HCT116 (cell line): ENCODE results near the gene SDR42E2. TPM values are rescaled to one million over a fixed set of nuclear protein-coding genes. Genes with fewer than 3 reads are reported as not detected.

ENCODE experiments used
- ATAC-seq: fragments of 200-7000 bp; cut with Tn5 transposase; 2 replicates; pipeline ENCODE4 v1.9.1; 2020; ENCODE audit warnings: mild to moderate bottlenecking, moderate library complexity
- BruUV-seq: library from RNA; stranded (reverse); fragments of 400-500 nt; replicated peaks from 2 replicates; lab custom pipeline; 2021; lab: Mats Ljungman, UMichigan
- CTCF ChIA-PET: fragments of 300-600 bp; sonication (Branson Sonifier 250); formaldehyde crosslinking; loops from one replicate; lab custom pipeline; 2021; ENCODE audit warnings: antibody characterized with exemption; lab: Charles Lee
- POLR2A ChIA-PET: fragments of 300-600, 350-600 bp; sonication (Branson Sonifier 250); formaldehyde crosslinking; loops from one replicate; lab custom pipeline; 2021; ENCODE audit warnings: antibody characterized with exemption; lab: Charles Lee
- RAD21 ChIA-PET, 2 experiments: fragments of 300-600 bp; sonication (Branson Sonifier 250); formaldehyde crosslinking; loops; one replicate each; lab custom pipeline; 2023; ENCODE audit warnings: low total read pairs in 2 of 2; ENCODE audit not compliant: uncharacterized antibody in 2 of 2, unreplicated experiment in 2 of 2, low non-redundant PET in 1 of 2; lab: Charles Lee
- DNase-seq: peaks from one replicate; pipeline ENCODE4 v3.0.0-alpha.2; 2010; ENCODE audit warnings: low read depth, low spot score
- H2AFZ ChIP-seq: fragments of 200-600 bp; shearing (Covaris generic), sonication (generic); 2 replicates; pipeline ENCODE4 v1.6.1; 2017; ENCODE audit warnings: low read depth, mixed run types, mixed read lengths, antibody characterized with exemption, low read length; ENCODE audit not compliant: poor library complexity, severe bottlenecking
- H3K27ac ChIP-seq: 2 replicates; pipeline ENCODE4 v1.5.1; 2012; ENCODE audit warnings: low read depth, low read length
- H3K27me3 ChIP-seq: fragments of 200-600 bp; sonication (generic); 2 replicates; pipeline ENCODE4 v1.6.1; 2016; ENCODE audit warnings: mixed run types, low read length, mixed read lengths; ENCODE audit not compliant: insufficient read depth
- H3K36me3 ChIP-seq, 2 experiments: fragments of 200-500 bp in 1 of 2; fragments of 200-600 bp in 1 of 2; sonication (Bioruptor generic) in 1 of 2; sonication (generic) in 1 of 2; 2 replicates each; pipeline versions ENCODE4 v1.5.1 to v1.6.1; 2014 to 2016; ENCODE audit warnings: low read length in 2 of 2, inconsistent platforms in 1 of 2, mixed read lengths in 1 of 2, mixed run types in 1 of 2; ENCODE audit not compliant: insufficient read depth in 2 of 2, control insufficient read depth in 1 of 2
- H3K4me1 ChIP-seq, 2 experiments: fragments of 200-600 bp in 1 of 2; sonication (generic) in 1 of 2; 2 replicates each; pipeline versions ENCODE4 v1.5.1 to v1.6.1; 2012 to 2017; ENCODE audit warnings: low read length in 2 of 2, inconsistent platforms in 1 of 2, mild to moderate bottlenecking in 1 of 2, mixed read lengths in 1 of 2, mixed run types in 1 of 2, moderate library complexity in 1 of 2; ENCODE audit not compliant: insufficient read depth in 2 of 2, control insufficient read depth in 1 of 2
- H3K4me2 ChIP-seq: fragments of 200-600 bp; sonication (generic); 2 replicates; pipeline ENCODE4 v1.6.1; 2017; ENCODE audit warnings: mixed run types, low read length, mixed read lengths
- H3K4me3 ChIP-seq, 2 experiments: fragments of 200-600 bp in 1 of 2; sonication (generic) in 1 of 2; replicated peaks in 1 of 2; 2 replicates each; pipeline ENCODE4 v1.5.1; 2011 to 2016; ENCODE audit warnings: low read length in 2 of 2, control low read depth in 1 of 2, low read depth in 1 of 2, mild to moderate bottlenecking in 1 of 2, mixed read lengths in 1 of 2, mixed run types in 1 of 2
- H3K79me2 ChIP-seq: fragments of 200-600 bp; sonication (generic); 2 replicates; pipeline ENCODE4 v1.6.1; 2017; ENCODE audit warnings: mild to moderate bottlenecking, mixed run types, low read length, moderate library complexity, mixed read lengths; ENCODE audit not compliant: insufficient read depth
- H3K9ac ChIP-seq: fragments of 200-600 bp; sonication (generic); 2 replicates; pipeline ENCODE4 v1.6.1; 2016; ENCODE audit warnings: low read length, mixed read lengths
- H3K9me2 ChIP-seq: fragments of 200-600 bp; sonication (generic), shearing (Covaris generic); 2 replicates; pipeline ENCODE4 v1.6.1; 2017; ENCODE audit warnings: mixed run types, mild to moderate bottlenecking, moderate library complexity; ENCODE audit not compliant: insufficient read depth
- H3K9me3 ChIP-seq, 2 experiments: fragments of 200-500 bp in 1 of 2; fragments of 200-600 bp in 1 of 2; sonication (Bioruptor generic) in 1 of 2; sonication (generic) in 1 of 2; 2 replicates each; pipeline ENCODE4 v1.6.1; 2014 to 2017; ENCODE audit warnings: low read length in 2 of 2, mixed read lengths in 2 of 2, inconsistent platforms in 1 of 2, low read depth in 1 of 2, mild to moderate bottlenecking in 1 of 2, mixed run types in 1 of 2, moderate library complexity in 1 of 2; ENCODE audit not compliant: control insufficient read depth in 1 of 2, insufficient read depth in 1 of 2
- H4K20me1 ChIP-seq: fragments of 200-600 bp; sonication (generic), shearing (Covaris generic); 2 replicates; pipeline ENCODE4 v1.6.1; 2017; ENCODE audit warnings: mixed run types, mild to moderate bottlenecking, moderate library complexity; ENCODE audit not compliant: insufficient read depth
- RAD21 ChIP-seq: IDR thresholded peaks from 2 replicates; pipeline ENCODE4 v1.6.1; 2012; ENCODE audit warnings: low read depth, mild to moderate bottlenecking
- intact Hi-C: fragments of 100-400 bp; cut with micrococcal nuclease; formaldehyde crosslinking; loops from 2 replicates; pipeline ENCODE4 v1.10.0; 2022
- total RNA-seq: library from RNA; stranded (reverse); gene quantifications from one replicate; pipeline ENCODE4 v1.2.1, GENCODE V29; 2021; ENCODE audit not compliant: unreplicated experiment
- TF ChIP-seq, protein P1 (sequence below), 3 experiments: fragments of 200-600 bp in 1 of 3; sonication (generic) in 1 of 3; IDR thresholded peaks in 2 of 3; conservative IDR thresholded peaks in 1 of 3; 2 replicates each; pipeline ENCODE4 v1.5.1; 2012 to 2017; ENCODE audit warnings: low read depth in 2 of 3, low read length in 2 of 3, antibody characterized with exemption in 1 of 3, borderline replicate concordance in 1 of 3, control low read depth in 1 of 3, mild to moderate bottlenecking in 1 of 3, mixed read lengths in 1 of 3, mixed run types in 1 of 3, moderate library complexity in 1 of 3; ENCODE audit not compliant: insufficient read depth in 1 of 3
- TF ChIP-seq, protein P2 (sequence below): IDR thresholded peaks from 2 replicates; pipeline ENCODE4 v1.6.1; 2012; ENCODE audit warnings: low read depth

SDR42E2 gene
- total RNA-seq, 1 experiment from 2014 or later: 0.27 TPM

DNA sequence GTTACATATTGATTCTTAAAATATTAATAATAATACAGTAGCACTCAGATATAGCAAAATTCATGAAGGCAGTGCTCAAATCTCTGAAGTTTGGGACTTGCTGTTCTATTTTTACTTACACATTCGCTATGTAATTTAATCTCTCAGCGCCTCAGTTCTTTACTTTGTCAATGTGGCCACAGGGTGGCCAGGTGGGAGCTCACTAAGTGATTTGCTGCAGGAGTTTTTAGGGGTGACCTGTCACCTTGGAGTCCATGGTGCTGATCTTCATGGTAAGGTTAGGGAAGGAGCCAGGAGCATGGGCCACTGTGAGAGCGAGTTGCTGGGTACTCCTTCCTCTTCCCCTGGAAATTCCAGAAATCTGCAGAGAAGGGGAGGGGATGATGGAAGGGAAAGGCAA, 41.9 kb upstream of the SDR42E2 start:
- ATAC-seq (no peak), DNase-seq (no peak)
- POLR2A ChIA-PET: no interaction called here
- no peaks in the 10 kb centered on the region for H4K20me1 ChIP-seq
- intact Hi-C loops: loop anchor here (10.0 kb wide), 1 partner anchor 64 kb away; no protein-coding TSS in a partner anchor
- no peaks in the 10 kb centered on the region; the same call in 1 of the 2 replicates for H3K27me3 ChIP-seq
- no peaks in the 10 kb centered on the region for H3K9me3 ChIP-seq
- H3K9me2 ChIP-seq: no peaks in the 10 kb centered on the region
- H2AFZ ChIP-seq: no peak overlapping the region
- H3K27ac ChIP-seq: no peak overlapping the region
- H3K9ac ChIP-seq: no peak overlapping the region
- BruUV-seq: no TSS peak
- H3K4me1 ChIP-seq: 0 out of 4 replicates have a peak, but pooled peaks cover 0 to 5% of the 10 kb centered on the region in 2 experiments
- H3K4me2 ChIP-seq: no peak overlapping the region
- CTCF ChIA-PET: interaction anchor here (0.9 to 1.2 kb wide), 2 partner anchors 21 kb away, joined by 4 to 5 read pairs; no protein-coding TSS in a partner anchor
- RAD21 ChIA-PET: no interaction called here
- H3K4me3 ChIP-seq: no peak overlapping the region
- H3K79me2 ChIP-seq: no peaks in the 10 kb centered on the region
- H3K36me3 ChIP-seq: no peaks in the 10 kb centered on the region
- TF ChIP-seq, protein P1, sequence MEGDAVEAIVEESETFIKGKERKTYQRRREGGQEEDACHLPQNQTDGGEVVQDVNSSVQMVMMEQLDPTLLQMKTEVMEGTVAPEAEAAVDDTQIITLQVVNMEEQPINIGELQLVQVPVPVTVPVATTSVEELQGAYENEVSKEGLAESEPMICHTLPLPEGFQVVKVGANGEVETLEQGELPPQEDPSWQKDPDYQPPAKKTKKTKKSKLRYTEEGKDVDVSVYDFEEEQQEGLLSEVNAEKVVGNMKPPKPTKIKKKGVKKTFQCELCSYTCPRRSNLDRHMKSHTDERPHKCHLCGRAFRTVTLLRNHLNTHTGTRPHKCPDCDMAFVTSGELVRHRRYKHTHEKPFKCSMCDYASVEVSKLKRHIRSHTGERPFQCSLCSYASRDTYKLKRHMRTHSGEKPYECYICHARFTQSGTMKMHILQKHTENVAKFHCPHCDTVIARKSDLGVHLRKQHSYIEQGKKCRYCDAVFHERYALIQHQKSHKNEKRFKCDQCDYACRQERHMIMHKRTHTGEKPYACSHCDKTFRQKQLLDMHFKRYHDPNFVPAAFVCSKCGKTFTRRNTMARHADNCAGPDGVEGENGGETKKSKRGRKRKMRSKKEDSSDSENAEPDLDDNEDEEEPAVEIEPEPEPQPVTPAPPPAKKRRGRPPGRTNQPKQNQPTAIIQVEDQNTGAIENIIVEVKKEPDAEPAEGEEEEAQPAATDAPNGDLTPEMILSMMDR (IDR thresholded peaks at IDR 0.05 in 2 of 3, conservative IDR thresholded peaks at IDR 0.05 in 1 of 3; ENCODE audit: borderline replicate concordance in 1 of 3, insufficient read depth in 1 of 3, low read depth in 2 of 3, low read length in 2 of 3): peak in 1 of 3 experiments; percentile 18; a peak in 1 of 6 replicates
- no peak for TF ChIP-seq RAD21
- TF ChIP-seq, protein P2, sequence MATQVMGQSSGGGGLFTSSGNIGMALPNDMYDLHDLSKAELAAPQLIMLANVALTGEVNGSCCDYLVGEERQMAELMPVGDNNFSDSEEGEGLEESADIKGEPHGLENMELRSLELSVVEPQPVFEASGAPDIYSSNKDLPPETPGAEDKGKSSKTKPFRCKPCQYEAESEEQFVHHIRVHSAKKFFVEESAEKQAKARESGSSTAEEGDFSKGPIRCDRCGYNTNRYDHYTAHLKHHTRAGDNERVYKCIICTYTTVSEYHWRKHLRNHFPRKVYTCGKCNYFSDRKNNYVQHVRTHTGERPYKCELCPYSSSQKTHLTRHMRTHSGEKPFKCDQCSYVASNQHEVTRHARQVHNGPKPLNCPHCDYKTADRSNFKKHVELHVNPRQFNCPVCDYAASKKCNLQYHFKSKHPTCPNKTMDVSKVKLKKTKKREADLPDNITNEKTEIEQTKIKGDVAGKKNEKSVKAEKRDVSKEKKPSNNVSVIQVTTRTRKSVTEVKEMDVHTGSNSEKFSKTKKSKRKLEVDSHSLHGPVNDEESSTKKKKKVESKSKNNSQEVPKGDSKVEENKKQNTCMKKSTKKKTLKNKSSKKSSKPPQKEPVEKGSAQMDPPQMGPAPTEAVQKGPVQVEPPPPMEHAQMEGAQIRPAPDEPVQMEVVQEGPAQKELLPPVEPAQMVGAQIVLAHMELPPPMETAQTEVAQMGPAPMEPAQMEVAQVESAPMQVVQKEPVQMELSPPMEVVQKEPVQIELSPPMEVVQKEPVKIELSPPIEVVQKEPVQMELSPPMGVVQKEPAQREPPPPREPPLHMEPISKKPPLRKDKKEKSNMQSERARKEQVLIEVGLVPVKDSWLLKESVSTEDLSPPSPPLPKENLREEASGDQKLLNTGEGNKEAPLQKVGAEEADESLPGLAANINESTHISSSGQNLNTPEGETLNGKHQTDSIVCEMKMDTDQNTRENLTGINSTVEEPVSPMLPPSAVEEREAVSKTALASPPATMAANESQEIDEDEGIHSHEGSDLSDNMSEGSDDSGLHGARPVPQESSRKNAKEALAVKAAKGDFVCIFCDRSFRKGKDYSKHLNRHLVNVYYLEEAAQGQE: no peak
- TF ChIP-seq, all 23 proteins: peak for 1
